AG04449 (cell line): Measurements from ENCODE around the gene PRICKLE1.

ENCODE experiments used
- CTCF ChIA-PET: fragments of 350-600 bp; formaldehyde crosslinking; extraction: SDS; loops from one replicate; lab custom pipeline; 2021; ENCODE audit warnings: antibody characterized with exemption; lab: Yijun Ruan, JAX
- POLR2A ChIA-PET: fragments of 400-600, 350-600 bp; formaldehyde crosslinking; extraction: SDS; loops from one replicate; lab custom pipeline; 2020; ENCODE audit warnings: antibody characterized with exemption, inconsistent platforms; lab: Yijun Ruan, JAX
- DNase-seq: peaks from one replicate; pipeline ENCODE4 v3.0.0-alpha.2; 2010; ENCODE audit warnings: low read depth, low spot score
- H3K4me3 ChIP-seq: 2 replicates; pipeline ENCODE4 v1.5.1; 2011; ENCODE audit warnings: low read depth, mild to moderate bottlenecking, control low read depth, low read length
- TF ChIP-seq, protein P1 (sequence below): IDR thresholded peaks from one replicate; pipeline ENCODE4 v1.5.1; 2011; ENCODE audit warnings: mild to moderate bottlenecking, moderate library complexity, low read length, control low read depth, inconsistent platforms; ENCODE audit not compliant: insufficient read depth; ENCODE audit errors: missing control alignments

Gene PRICKLE1

DNA sequence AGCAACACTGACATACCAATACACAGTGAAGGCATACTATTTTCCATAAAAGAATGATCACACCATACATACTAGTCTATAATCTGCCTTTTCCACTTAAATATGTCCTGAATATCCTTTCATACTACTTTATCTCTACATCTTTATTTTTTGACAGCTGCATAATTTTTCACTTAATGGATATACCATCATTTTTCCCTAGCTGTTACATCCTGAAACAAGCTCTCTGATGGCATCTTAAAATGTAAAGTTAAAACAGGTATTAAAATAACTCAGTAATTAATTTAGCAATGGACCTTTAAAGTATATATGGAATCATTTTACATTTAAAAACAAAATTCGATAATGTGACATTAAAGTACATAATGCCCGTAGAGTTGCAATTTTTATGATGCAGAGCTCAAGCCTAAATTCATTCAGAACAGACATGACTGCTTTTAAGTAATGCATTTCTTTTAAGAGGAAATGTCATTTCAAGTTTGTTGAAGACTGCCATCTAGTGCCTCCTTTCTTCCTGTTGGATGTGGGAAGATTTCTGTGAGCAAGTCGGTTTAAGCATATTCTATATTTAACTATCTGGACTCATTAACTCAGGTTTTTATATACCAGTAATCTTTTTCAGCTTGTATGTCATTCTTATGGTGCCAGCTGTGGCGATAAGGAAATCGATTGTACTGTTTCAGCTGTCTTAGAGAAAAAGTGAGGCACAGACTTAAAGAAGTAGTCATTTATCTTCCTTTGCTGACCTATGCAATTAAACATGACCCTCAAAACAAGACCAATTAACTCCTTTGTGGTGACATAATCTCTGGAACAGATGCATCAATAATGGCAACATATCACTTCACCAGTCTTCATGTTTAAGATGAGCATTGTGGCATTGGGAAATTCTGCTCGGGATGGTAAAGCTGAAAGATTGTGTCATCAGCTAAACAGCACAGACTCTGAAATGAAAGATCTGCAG lies 20.3 kb downstream of the PRICKLE1 start:
- H3K4me3 ChIP-seq: no peak overlapping the region
- CTCF ChIA-PET: interaction anchor here (0.5 to 3.4 kb wide), 34 partner anchors 9 to 772 kb away, joined by 3 to 72 read pairs (median 4); no protein-coding TSS in a partner anchor
- TF ChIP-seq, protein P1, sequence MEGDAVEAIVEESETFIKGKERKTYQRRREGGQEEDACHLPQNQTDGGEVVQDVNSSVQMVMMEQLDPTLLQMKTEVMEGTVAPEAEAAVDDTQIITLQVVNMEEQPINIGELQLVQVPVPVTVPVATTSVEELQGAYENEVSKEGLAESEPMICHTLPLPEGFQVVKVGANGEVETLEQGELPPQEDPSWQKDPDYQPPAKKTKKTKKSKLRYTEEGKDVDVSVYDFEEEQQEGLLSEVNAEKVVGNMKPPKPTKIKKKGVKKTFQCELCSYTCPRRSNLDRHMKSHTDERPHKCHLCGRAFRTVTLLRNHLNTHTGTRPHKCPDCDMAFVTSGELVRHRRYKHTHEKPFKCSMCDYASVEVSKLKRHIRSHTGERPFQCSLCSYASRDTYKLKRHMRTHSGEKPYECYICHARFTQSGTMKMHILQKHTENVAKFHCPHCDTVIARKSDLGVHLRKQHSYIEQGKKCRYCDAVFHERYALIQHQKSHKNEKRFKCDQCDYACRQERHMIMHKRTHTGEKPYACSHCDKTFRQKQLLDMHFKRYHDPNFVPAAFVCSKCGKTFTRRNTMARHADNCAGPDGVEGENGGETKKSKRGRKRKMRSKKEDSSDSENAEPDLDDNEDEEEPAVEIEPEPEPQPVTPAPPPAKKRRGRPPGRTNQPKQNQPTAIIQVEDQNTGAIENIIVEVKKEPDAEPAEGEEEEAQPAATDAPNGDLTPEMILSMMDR: peak; percentile 38
- peak; percentile 33 for DNase-seq
- POLR2A ChIA-PET: no interaction called here

DNA sequence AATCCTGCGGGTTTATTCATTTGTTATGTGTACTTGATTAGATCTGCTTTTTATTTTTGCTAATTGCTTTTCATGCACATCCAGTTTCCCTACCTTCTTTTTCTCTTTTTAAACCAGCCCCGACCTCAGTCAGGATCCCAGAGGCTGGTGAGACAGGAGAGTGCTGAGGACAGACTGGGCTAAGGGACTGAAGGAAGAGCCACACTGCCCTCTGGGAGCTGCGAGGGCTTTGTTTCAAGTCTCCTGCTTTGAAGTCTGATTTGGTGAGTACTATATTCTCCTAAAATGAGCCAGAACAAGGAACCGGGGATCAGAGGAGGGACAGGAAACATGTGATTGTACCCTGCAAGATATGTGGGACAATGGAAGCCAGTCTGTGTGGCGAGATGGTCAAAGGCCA lies 23.9 kb downstream of the PRICKLE1 start:
- ChIA-PET CTCF (interaction anchor here (0.6 to 3.3 kb wide), 7 partner anchors 9 to 717 kb away, joined by 3 to 26 read pairs (median 4); no protein-coding TSS in a partner anchor), POLR2A (no interaction called here)
- TF ChIP-seq, protein P1: no peak
- H3K4me3 ChIP-seq: no peak overlapping the region
- DNase-seq: no peak

DNA sequence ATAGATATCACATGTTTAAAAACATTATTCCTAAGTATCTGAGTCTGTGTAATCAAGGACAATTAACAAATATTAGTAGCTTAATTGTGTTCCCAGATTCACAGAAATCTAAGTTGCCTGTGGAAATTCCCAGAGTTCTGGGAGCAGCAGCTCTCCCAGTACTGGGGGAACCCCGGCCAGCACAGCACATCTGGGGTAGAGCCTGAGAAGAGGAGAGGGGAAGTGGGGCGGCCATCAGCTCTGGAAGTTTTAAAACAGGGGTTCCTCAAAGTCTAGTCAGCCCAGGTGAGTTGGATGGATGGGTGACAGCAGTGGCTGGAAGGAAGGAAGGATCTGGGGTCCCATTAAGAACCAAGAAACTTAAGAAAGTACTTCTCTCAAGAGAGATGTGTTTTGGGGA lies 24.6 kb downstream of the PRICKLE1 start:
- ChIA-PET POLR2A (no interaction called here), CTCF (interaction anchor here (0.6 to 3.3 kb wide), 5 partner anchors 10 to 717 kb away, joined by 3 to 26 read pairs (median 4); no protein-coding TSS in a partner anchor)
- H3K4me3 ChIP-seq: no peak overlapping the region
- TF ChIP-seq, protein P1: no peak
- no peak for DNase-seq

DNA sequence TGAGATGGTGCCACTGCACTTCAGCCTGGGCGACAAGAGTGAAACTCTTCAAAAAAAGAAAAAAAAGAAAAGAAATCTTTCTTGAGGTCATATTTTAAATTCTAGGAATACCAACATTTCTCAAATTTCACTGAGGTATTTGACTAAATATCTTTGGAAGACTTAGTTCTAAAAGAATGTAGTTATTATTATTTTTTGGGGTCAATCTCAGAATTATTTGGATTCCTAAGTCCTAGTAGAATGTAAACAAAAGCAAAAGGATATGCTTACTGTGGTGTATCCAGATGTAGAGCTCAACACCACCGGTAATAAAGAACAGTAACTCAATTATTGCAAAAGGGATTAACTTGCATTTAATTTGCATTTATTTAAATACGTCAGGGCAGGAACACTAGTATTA lies 25.0 kb downstream of the PRICKLE1 start:
- TF ChIP-seq, protein P1: no peak
- DNase-seq: peak; percentile 33
- no peak overlapping the region for H3K4me3 ChIP-seq
- ChIA-PET CTCF (interaction anchor here (1.2 to 3.3 kb wide), 4 partner anchors 10 to 718 kb away, joined by 3 to 26 read pairs (median 6); no protein-coding TSS in a partner anchor), POLR2A (no interaction called here)

DNA sequence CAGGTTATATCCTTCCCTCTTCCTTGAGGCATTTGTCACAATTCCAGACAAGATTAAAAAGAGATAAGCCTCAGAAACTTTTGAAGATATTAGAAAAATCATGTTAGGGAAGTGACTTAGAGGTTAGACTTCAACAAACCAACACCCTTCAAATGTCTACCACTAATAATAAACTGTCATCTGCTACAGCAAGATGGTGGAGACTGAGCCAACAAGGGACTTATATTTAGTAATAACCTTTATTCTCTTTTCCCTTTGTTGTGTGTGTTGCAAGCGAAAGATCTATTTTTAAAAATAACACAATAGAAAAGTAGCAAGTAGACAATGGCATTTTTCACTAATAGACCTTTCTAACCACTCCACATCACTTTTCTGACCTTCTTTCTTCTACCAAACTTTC lies 28.6 kb downstream of the PRICKLE1 start:
- H3K4me3 ChIP-seq: no peak overlapping the region
- ChIA-PET CTCF (no interaction called here), POLR2A (no interaction called here)
- no peak for DNase-seq
- TF ChIP-seq, protein P1: no peak

DNA sequence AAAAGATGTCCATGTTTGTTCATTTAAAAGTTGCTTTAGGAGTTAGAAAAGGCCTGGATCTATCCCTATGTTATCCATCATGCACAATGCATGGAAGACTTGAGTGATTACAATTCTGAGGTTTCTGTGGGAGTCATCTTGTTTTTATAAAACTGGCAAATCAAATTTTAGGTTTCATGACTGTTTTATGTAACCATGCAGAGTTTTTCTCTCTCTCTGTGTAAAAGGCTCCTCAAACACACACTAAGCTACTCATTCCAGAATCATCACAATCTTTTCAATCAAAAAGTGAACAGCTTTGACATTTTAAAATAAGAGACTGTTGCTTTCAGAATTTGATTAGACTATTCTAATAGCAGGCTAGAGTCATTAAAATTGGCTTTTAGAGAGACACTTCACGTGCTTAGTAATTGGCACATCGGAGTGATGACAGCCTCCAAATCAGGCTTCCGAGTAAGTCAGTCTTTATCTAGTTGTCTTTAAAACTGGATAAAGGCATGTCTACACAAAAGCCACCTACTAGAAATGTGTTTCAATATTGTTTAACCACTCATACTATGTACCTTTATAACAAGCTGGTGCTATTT lies 31.9 kb downstream of the PRICKLE1 start:
- CTCF ChIA-PET: interaction anchor here (1.4 to 2.6 kb wide), 2 partner anchors 12 to 75 kb away, joined by 3 to 7 read pairs; no protein-coding TSS in a partner anchor
- POLR2A ChIA-PET: no interaction called here
- DNase-seq: no peak
- no peak overlapping the region for H3K4me3 ChIP-seq
- TF ChIP-seq, protein P1: no peak
